ENCODE results near the gene KSR1. TPM values are rescaled to one million over a fixed set of nuclear protein-coding genes. Genes with fewer than 3 reads are reported as not detected.

Gene KSR1
- total RNA-seq, 2 experiments from 2014 or later = 179 to 189 TPM

DNA sequence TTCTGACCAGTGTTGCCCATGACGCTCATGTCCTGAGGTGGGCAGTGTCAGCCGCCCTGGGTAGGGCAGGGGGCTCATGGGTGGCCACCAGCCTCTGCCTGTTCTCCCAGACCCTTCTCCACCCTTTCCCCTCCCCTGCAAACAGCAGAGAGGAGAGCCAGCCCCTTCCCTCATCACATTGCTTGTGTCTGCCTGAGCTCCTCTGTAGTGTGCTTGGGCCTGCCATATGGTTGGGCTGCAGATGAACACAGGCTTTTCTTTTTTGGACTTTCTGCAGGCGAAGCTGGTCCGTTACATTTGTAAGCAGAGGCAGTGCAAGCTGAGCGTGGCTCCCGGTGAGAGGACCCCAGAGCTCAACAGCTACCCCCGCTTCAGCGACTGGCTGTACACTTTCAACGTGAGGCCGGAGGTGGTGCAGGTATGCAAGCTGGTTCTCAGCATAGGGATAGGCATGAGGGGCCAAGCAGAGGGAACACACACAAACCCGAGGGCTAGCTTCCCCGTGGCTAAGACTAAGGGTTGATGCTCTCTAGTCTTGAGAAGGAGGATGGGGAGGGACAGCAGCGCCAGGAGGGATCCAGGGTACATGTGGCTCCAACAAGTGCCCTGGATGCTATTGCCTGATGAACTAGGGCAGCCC, 94.2 kb downstream of the KSR1 start:
- peaks cover 43% of the 10 kb centered on the region for H3K4me1 Mint-ChIP-seq (ENCODE audit: low read depth)
- no peak overlapping the region for H3K4me3 Mint-ChIP-seq
- H3K27me3 Mint-ChIP-seq (ENCODE audit: low read depth) = no peaks in the 10 kb centered on the region
- H3K27ac Mint-ChIP-seq = no peak overlapping the region
- CTCF ChIA-PET = no interaction called here
- no peaks in the 10 kb centered on the region for H3K9me3 Mint-ChIP-seq
- no peak for DNase-seq
- H3K36me3 Mint-ChIP-seq (ENCODE audit: low read depth) = peaks cover 31% of the 10 kb centered on the region
- intact Hi-C loops (cut with micrococcal nuclease) = no loop called here

DNA sequence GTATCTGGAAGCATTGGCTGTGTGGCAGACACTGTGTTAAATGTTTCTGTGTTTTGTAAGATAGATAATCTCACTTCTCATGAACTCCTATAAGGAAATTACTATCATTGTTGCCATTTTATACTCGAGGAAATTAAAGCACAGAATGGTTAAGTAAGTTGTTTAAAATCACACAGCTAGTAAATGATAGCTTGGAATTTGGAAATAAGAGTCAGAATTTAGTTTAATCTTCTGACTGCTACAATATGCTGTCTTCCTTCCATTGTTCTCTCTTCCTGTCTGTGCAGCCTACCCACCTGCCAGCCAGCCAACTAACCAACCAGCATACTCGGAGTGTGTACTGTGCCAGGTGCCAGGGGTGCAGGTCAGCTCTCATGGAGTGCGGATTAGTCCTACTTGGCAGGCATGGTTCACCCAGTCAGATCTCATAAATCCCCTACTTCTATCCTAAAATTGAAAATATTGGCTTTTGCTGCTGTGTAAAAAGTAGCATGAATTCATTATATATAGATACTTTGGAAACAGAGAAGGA, 94.8 kb downstream of the KSR1 start:
- Mint-ChIP-seq H3K4me3 (no peak overlapping the region), H3K9me3 (no peaks in the 10 kb centered on the region), H3K27me3 (ENCODE audit: low read depth) (no peaks in the 10 kb centered on the region), H3K27ac (no peak overlapping the region), H3K4me1 (ENCODE audit: low read depth) (peaks cover 36% of the 10 kb centered on the region), H3K36me3 (ENCODE audit: low read depth) (peaks cover 29% of the 10 kb centered on the region)
- CTCF ChIA-PET = no interaction called here
- DNase-seq = no peak
- intact Hi-C loops (cut with micrococcal nuclease) = no loop called here

DNA sequence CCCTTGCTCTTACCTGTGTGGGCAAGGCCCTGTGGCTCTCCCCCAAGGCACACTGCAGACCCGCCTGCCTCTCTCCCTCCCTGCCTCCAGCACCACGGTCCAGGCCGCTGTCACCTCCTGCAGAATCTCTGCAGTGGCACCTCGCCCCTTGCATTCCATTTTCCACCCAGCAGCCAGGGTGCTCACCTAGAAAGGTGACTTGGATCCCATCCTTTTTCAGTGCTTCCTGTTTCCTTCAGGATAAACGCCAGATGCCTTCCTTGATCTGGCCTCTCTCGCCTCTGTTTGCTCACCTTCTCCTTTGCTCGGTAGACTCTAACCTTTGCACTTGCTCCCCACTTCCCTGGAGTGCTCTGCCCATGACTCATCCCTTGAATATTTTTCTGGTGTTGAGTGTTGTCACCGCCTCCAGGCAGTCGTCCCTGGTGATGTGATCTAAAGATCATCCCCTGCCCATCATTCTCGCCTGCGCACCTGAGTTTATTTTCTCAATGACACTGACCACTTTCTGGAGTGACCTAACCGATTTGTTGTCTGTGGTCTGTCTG, 95.5 kb downstream of the KSR1 start:
- no peaks in the 10 kb centered on the region for H3K27me3 Mint-ChIP-seq (ENCODE audit: low read depth)
- peaks cover 29% of the 10 kb centered on the region for H3K4me1 Mint-ChIP-seq (ENCODE audit: low read depth)
- CTCF ChIA-PET = interaction anchor here (0.6 kb wide), 1 partner anchor 71 kb away, joined by 4 read pairs; no protein-coding TSS in a partner anchor
- no peak overlapping the region for H3K4me3 Mint-ChIP-seq
- H3K36me3 Mint-ChIP-seq (ENCODE audit: low read depth) = peaks cover 35% of the 10 kb centered on the region
- H3K9me3 Mint-ChIP-seq = no peaks in the 10 kb centered on the region
- H3K27ac Mint-ChIP-seq = no peak overlapping the region
- intact Hi-C loops (cut with micrococcal nuclease) = no loop called here
- DNase-seq = no peak

DNA sequence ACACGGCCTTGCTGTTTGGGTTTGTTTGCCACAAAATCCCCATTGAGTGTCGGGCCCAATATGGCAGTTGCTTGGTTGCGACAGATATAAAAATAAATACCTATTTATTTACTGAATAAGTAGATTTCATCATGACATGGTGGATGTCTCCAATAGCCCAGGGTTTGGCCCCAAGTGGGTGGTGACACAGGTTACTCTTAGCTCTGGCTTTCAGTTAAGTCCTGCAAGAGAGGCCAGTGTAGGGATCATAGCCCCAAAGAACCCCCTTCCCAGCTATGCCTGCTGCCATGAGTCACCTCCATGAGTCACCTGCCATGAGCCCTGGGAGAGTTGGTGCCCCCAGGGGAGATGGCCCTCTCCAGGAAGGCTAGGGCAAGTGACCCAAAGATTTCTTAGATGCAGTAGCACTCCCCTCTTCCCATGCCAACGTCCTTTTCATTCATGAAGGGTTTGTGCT, 96.1 kb downstream of the KSR1 start:
- CTCF ChIA-PET = interaction anchor here (0.6 to 1.2 kb wide), 2 partner anchors 72 to 172 kb away, joined by 3 to 4 read pairs; no protein-coding TSS in a partner anchor
- Mint-ChIP-seq H3K27me3 (ENCODE audit: low read depth) (no peaks in the 10 kb centered on the region), H3K9me3 (no peaks in the 10 kb centered on the region), H3K4me1 (ENCODE audit: low read depth) (peaks cover 24% of the 10 kb centered on the region), H3K4me3 (no peak overlapping the region), H3K27ac (no peak overlapping the region), H3K36me3 (ENCODE audit: low read depth) (peaks cover 35% of the 10 kb centered on the region)
- intact Hi-C loops (cut with micrococcal nuclease) = no loop called here
- peak; percentile 50 for DNase-seq

DNA sequence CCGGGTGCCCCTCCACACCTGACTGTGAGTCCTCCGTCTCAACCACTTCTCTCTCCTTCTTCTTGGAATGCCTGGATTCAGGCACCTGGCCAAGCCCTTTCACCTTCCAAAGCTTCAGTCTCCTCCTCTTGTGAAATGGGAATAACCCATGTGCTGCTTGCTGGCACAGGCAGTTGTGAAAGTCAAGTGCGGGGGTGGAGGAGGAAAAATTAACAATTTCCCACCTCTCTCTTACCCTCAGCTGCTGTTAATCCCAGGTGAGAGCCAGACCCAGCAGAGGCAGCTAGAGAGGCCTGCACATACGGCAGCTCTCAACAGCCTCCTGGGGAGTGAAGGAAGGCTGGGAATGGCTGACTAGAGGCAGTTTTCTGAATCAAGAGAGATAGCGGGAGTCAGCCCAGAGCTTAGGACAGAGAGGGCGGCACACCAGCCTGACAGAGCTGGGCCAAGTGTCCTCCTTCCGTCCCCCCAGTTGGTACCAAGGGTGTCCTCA, 96.8 kb downstream of the KSR1 start:
- no peak for DNase-seq
- CTCF ChIA-PET = interaction anchor here (1.2 kb wide), 1 partner anchor 172 kb away, joined by 3 read pairs; no protein-coding TSS in a partner anchor
- Mint-ChIP-seq H3K4me1 (ENCODE audit: low read depth) (peaks cover 22% of the 10 kb centered on the region), H3K9me3 (no peaks in the 10 kb centered on the region), H3K27me3 (ENCODE audit: low read depth) (no peaks in the 10 kb centered on the region), H3K27ac (no peak overlapping the region), H3K36me3 (ENCODE audit: low read depth) (peaks cover 39% of the 10 kb centered on the region), H3K4me3 (no peak overlapping the region)
- intact Hi-C loops (cut with micrococcal nuclease) = no loop called here

DNA sequence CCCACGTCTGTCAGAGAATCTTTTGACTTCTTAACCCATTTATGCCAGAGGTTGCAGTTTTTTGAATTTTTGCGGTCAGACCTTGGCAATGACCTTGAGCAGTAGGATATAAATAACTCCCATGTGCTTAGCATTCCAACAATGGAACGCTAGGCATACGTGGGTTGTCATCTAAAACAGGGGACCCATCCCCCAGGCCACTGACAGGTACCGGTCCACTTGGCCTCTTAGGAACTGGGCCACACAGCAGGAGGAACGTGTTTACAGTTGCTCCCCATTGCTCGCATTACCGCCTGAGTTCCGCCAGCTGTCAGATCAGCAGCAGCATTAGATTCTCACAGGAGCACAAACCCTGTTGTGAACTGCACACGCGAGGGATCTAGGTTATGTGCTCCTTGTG, 97.9 kb downstream of the KSR1 start:
- intact Hi-C loops (cut with micrococcal nuclease) = no loop called here
- H3K4me1 Mint-ChIP-seq (ENCODE audit: low read depth) = peaks cover 22% of the 10 kb centered on the region
- H3K4me3 Mint-ChIP-seq = no peak overlapping the region
- DNase-seq = no peak
- no peak overlapping the region for H3K27ac Mint-ChIP-seq
- H3K9me3 Mint-ChIP-seq = no peaks in the 10 kb centered on the region
- H3K27me3 Mint-ChIP-seq (ENCODE audit: low read depth) = no peaks in the 10 kb centered on the region
- CTCF ChIA-PET = no interaction called here
- H3K36me3 Mint-ChIP-seq (ENCODE audit: low read depth) = peaks cover 48% of the 10 kb centered on the region

DNA sequence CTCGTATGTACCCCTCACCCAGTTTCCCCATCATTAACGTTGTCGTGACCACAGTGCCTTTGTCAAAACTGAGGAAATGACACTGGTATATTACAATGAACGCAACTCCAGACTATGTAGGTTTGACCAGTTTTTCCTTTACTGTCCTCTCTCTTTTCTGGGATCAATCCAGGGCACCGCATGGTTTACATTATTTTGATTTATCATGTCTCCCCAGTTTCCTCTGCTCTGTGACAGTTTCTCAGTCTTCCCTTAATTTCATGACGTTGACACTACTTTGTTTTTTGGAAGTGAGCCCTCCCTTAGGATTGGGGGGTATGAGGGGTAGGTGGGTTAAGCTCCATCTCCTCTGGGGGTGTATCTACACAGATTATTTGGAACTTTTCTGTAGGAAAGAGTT, 98.7 kb downstream of the KSR1 start:
- DNase-seq = no peak
- Mint-ChIP-seq H3K4me3 (no peak overlapping the region), H3K9me3 (no peaks in the 10 kb centered on the region), H3K4me1 (ENCODE audit: low read depth) (peaks cover 26% of the 10 kb centered on the region), H3K36me3 (ENCODE audit: low read depth) (peaks cover 55% of the 10 kb centered on the region), H3K27me3 (ENCODE audit: low read depth) (no peaks in the 10 kb centered on the region), H3K27ac (no peak overlapping the region)
- intact Hi-C loops (cut with micrococcal nuclease) = no loop called here
- CTCF ChIA-PET = interaction anchor here (0.7 kb wide), 1 partner anchor 8 kb away, joined by 3 read pairs; no protein-coding TSS in a partner anchor

DNA sequence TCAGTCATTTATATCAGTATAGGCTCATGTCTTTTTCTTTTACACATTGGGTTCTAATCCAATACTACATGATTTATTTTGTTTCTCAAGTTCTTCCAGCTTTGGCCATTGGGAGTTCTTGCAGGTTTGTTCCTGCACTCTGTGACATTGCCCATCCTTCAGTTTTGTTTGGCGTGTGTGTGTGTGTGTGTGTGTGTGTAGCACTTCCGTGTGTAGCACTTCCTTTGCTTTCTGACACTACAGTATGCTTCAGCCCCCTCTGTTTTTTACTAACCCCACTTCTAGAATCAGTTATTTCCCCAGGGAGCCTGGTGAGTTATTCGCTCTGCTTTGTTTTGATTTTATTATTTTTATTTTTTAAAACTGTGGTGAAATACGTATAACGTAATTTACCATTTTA, 99.1 kb downstream of the KSR1 start:
- CTCF ChIA-PET = interaction anchor here (0.7 kb wide), 1 partner anchor 9 kb away, joined by 3 read pairs; no protein-coding TSS in a partner anchor
- H3K9me3 Mint-ChIP-seq = no peaks in the 10 kb centered on the region
- peaks cover 57% of the 10 kb centered on the region for H3K36me3 Mint-ChIP-seq (ENCODE audit: low read depth)
- intact Hi-C loops (cut with micrococcal nuclease) = no loop called here
- peaks cover 26% of the 10 kb centered on the region for H3K4me1 Mint-ChIP-seq (ENCODE audit: low read depth)
- H3K27me3 Mint-ChIP-seq (ENCODE audit: low read depth) = no peaks in the 10 kb centered on the region
- no peak for DNase-seq
- no peak overlapping the region for H3K27ac Mint-ChIP-seq
- no peak overlapping the region for H3K4me3 Mint-ChIP-seq

DNA sequence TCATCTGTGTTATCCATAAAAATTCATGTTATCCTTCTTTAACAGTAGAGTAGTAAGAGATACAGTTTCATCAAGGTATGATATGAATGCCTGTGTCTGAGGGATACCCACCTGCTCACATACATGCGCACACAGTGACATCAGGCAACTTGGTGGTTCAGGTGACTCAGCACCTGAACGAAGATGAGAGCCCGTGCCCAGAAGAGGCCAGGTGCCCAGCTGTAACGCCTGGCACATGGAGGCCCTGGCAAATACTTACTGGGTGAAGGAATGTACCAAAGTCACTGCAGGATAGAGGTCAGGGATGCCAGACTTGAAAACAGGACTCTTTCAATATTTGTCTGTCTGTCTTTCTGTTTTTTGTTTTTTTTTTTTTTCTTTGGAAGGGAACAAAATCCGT, 102.1 kb downstream of the KSR1 start:
- Mint-ChIP-seq H3K27me3 (ENCODE audit: low read depth) (no peaks in the 10 kb centered on the region), H3K4me1 (ENCODE audit: low read depth) (peaks cover 16% of the 10 kb centered on the region), H3K4me3 (no peak overlapping the region), H3K9me3 (no peaks in the 10 kb centered on the region), H3K36me3 (ENCODE audit: low read depth) (peaks cover 44% of the 10 kb centered on the region), H3K27ac (no peak overlapping the region)
- DNase-seq = no peak
- intact Hi-C loops (cut with micrococcal nuclease) = no loop called here
- CTCF ChIA-PET = no interaction called here

DNA sequence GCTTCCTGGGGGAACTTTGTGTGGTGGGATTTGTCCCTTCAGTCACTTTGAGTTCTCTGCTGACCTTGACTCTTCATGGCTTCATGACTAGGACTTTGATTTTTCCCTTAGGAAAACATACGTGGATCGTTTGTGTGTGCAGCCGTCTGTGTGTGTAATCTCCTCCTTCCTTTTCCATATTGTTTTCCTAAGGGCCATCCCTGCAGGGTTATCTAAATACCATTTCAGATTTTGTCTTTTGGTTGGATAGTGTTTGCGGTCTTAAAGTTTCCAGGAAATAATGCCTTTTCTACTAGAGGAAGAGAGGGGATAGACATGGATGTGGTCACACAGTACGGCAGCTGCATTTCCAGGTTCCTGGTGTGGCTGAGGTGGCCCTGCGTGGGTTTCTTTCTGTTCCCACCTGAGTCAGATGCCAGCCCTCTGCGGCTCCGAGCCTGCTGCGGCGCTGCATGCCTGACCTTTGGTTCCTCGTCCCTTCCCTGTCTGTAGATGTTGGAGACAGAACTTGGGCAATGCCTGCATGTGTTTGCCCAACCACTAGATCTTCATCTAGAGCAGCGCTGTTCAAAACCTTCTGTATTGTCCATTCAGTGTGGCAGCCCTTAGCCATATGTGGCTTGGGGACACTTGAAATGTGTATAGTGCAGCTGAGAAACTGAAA, 102.7 kb downstream of the KSR1 start:
- intact Hi-C loops (cut with micrococcal nuclease) = no loop called here
- Mint-ChIP-seq H3K36me3 (ENCODE audit: low read depth) (peaks cover 46% of the 10 kb centered on the region), H3K27me3 (ENCODE audit: low read depth) (no peaks in the 10 kb centered on the region), H3K27ac (no peak overlapping the region), H3K4me3 (no peak overlapping the region), H3K9me3 (no peaks in the 10 kb centered on the region), H3K4me1 (ENCODE audit: low read depth) (peaks cover 18% of the 10 kb centered on the region)
- CTCF ChIA-PET = interaction anchor here (1.9 kb wide), 1 partner anchor 10 kb away, joined by 7 read pairs; no protein-coding TSS in a partner anchor
- DNase-seq = no peak

DNA sequence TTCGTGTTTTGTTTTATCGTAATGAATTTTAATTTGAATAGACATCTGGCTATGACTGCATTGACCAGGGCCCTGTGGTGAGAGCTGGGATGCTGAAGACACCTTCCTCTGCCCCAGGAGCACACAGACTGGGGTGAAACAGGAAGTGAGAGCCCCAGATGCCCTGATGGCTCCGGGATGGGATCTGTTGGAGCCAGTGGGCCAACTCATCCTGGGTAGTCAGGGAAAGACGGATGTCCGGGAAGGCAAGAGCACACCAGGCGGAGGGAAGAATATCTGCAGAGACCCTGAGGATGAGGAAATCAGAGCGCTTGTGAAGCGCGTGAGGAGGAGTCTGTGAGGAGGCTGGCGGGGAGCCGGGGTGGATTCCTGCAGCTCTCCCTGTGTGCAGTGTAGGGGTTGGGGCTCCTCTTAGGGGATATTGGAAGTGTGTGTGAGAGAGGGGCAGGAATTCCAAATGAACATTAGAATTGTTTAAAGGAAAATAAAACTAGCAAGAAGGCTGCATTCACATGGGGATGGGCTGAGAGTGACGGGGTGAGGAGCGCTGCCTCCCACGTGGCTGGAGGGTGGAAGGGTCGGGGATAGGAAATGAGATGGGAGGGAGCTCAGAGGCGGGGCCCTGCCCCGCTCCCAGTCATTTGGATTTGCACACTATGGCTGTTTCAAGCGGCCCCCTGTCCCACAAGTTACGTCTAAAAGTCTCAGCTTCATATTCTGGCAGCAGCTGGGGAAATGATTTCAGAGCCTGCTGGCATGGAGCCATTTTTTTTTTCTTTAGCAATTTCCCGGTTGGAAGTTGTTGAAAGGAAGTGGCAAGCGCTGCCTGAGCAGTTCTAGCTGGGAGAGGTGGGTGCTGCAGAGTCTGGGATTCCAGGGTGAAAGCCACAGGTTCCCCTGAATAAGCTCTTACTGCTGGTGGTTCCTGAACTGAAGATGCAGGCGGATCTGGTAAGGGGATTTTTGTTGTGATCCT, 103.5 kb downstream of the KSR1 start:
- Mint-ChIP-seq H3K36me3 (ENCODE audit: low read depth) (peaks cover 48% of the 10 kb centered on the region), H3K27ac (peak overlapping the region; percentile 44), H3K9me3 (no peaks in the 10 kb centered on the region), H3K27me3 (ENCODE audit: low read depth) (no peaks in the 10 kb centered on the region), H3K4me1 (ENCODE audit: low read depth) (peaks cover 25% of the 10 kb centered on the region), H3K4me3 (no peak overlapping the region)
- CTCF ChIA-PET = interaction anchor here (1.9 kb wide), 1 partner anchor 10 kb away, joined by 7 read pairs; no protein-coding TSS in a partner anchor
- intact Hi-C loops (cut with micrococcal nuclease) = no loop called here
- DNase-seq = no peak
